ENCODE data around the gene TNFAIP3.

DNA sequence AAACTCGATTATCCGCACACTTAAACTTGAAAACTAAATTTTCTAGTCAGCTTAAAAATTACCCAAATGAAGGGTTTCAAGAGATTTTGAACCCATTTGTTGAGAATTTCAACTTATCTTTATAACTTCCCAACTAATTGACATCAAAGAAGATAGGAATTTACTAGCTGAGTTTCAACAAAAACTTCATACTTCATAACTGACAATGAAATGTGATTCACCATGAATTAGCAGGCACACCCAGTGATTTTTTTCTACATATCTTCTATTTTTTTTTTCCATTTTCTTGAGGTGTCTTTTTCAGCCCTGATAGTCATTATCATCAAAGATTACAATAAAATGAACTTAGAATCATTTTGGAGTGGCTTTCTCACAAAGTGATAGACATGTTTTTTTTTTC lies 26.7 kb downstream of the TNFAIP3 start:
- TF ChIP-seq, protein P1, sequence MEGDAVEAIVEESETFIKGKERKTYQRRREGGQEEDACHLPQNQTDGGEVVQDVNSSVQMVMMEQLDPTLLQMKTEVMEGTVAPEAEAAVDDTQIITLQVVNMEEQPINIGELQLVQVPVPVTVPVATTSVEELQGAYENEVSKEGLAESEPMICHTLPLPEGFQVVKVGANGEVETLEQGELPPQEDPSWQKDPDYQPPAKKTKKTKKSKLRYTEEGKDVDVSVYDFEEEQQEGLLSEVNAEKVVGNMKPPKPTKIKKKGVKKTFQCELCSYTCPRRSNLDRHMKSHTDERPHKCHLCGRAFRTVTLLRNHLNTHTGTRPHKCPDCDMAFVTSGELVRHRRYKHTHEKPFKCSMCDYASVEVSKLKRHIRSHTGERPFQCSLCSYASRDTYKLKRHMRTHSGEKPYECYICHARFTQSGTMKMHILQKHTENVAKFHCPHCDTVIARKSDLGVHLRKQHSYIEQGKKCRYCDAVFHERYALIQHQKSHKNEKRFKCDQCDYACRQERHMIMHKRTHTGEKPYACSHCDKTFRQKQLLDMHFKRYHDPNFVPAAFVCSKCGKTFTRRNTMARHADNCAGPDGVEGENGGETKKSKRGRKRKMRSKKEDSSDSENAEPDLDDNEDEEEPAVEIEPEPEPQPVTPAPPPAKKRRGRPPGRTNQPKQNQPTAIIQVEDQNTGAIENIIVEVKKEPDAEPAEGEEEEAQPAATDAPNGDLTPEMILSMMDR (IDR thresholded peaks at IDR 0.05; ENCODE audit: insufficient read depth, low read length, poor library complexity, severe bottlenecking) = no peak
- no peak for TF ChIP-seq EZH2phosphoT487 (conservative IDR thresholded peaks at IDR 0.05; ENCODE audit: low read length)
